ENCODE results near the gene RPL21.

DNA sequence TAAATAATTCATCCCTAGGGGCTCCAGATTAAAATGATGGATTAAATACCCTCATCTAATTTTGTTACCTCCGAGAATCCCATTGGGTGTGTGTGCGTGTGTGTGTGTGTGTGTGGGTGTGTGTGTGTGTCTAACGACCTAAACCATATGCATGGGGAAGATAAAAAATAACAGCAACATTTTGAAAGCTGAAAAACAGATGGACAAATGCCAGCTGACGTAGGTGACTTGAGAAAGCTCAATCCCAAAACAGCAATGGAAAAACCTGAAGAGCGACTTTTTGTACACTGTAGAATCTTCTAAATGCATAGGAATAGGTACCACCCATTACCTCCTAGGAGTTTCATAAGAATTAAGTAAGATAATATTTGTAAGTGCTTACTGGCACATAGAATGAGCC is 8.7 kb upstream of the RPL21 start:
- TF ChIP-seq CTCF (conservative IDR thresholded peaks at IDR 0.05): no peak
- TF ChIP-seq ZFX (IDR thresholded peaks at IDR 0.05): no peak

Data from C4-2B (cell line).